GM21423 (cell line): ENCODE results near the gene ZSCAN21.
A peak's percentile ranks its signal among the peaks of the same experiment; 100 is the strongest.

Experiments
- ATAC-seq: cut with Tn5 transposase; IDR thresholded peaks from one replicate; pipeline ENCODE4 v1.9.1; 2021; ENCODE audit warnings: mild to moderate bottlenecking, moderate library complexity; ENCODE audit not compliant: unreplicated experiment

ZSCAN21 gene

GRCh38 chr7:100072462-100072861, 22.9 kb downstream of the ZSCAN21 start:
- ATAC-seq: no peak

GRCh38 chr7:100074841-100075240, 25.3 kb downstream of the ZSCAN21 start:
- ATAC-seq: no peak

- no peak for ATAC-seq
Observed at GRCh38 chr7:100075418-100075817, 25.8 kb downstream of the ZSCAN21 start.

GRCh38 chr7:100077205-100077604, 27.6 kb downstream of the ZSCAN21 start:
- ATAC-seq: no peak

GRCh38 chr7:100079024-100079560, 29.5 kb downstream of the ZSCAN21 start:
- ATAC-seq: no peak

GRCh38 chr7:100080907-100081534, 31.4 kb downstream of the ZSCAN21 start:
- ATAC-seq: no peak

GRCh38 chr7:100081535-100082102, 32.0 kb downstream of the ZSCAN21 start, which contains the start of gene ZNF3:
ZNF3 (minus strand) TSS chr7:100081723; CDS start chr7:100077357, 4,366 bp downstream.
- ATAC-seq: peak; percentile 77

GRCh38 chr7:100082978-100083377, 33.4 kb downstream of the ZSCAN21 start:
- ATAC-seq: no peak

- no peak for ATAC-seq
Observed at GRCh38 chr7:100085515-100085914, 35.9 kb downstream of the ZSCAN21 start.

GRCh38 chr7:100087055-100087750, 37.6 kb downstream of the ZSCAN21 start:
- ATAC-seq: no peak

- ATAC-seq: peak; percentile 13
Observed at GRCh38 chr7:100088095-100088620, 38.6 kb downstream of the ZSCAN21 start.

- ATAC-seq: peak; percentile 72
Observed at GRCh38 chr7:100088621-100089457, 39.3 kb downstream of the ZSCAN21 start, which contains the start of gene COPS6. COPS6 (plus strand) TSS chr7:100088969; CDS start chr7:100088991, 22 bp downstream.

GRCh38 chr7:100089458-100090196, 40.1 kb downstream of the ZSCAN21 start:
- no peak for ATAC-seq

- no peak for ATAC-seq
Observed at GRCh38 chr7:100090527-100091410, 41.2 kb downstream of the ZSCAN21 start.

- no peak for ATAC-seq
Observed at GRCh38 chr7:100091411-100092181, 42.0 kb downstream of the ZSCAN21 start.

GRCh38 chr7:100093054-100093453, 43.5 kb downstream of the ZSCAN21 start:
- no peak for ATAC-seq

- ATAC-seq: no peak
Observed at GRCh38 chr7:100093498-100093897, 43.9 kb downstream of the ZSCAN21 start.

- ATAC-seq: no peak
Observed at GRCh38 chr7:100093925-100094486, 44.4 kb downstream of the ZSCAN21 start.
